Femur (tissue), 1 donor: ENCODE measurements around the gene GAGE12C.
"Not testable (repeated sequence)": the region's sequence is repeated elsewhere in the genome, so short reads cannot be mapped to it uniquely, and the experiment has no call there.

Experiments used
- DNase-seq: peaks from one replicate; pipeline ENCODE4 v3.0.0-alpha.2; 2017

GAGE12C gene, protein sequence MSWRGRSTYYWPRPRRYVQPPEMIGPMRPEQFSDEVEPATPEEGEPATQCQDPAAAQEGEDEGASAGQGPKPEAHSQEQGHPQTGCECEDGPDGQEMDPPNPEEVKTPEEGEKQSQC

GRCh38 chrX:49531877-49532276 is at the start of gene GAGE12C:
Gene GAGE12C (plus strand): TSS chrX:49532177. CDS start chrX:49533332, 1,155 bp downstream.
- not testable (repeated sequence) for DNase-seq

DNA sequence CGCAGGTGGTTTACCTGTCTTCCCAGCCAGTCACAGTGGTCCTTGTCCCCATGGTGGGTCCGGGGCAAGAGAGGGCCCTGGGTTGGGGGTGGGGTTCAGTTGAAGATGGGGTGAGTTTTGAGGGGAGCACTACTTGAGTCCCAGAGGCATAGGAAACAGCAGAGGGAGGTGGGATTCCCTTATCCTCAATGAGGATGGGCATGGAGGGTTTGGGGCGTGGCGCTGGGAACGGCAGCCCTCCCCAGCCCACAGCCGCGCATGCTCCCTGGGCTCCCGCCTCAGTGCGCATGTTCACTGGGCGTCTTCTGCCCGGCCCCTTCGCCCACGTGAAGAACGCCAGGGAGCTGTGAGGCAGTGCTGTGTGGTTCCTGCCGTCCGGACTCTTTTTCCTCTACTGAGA is 9.5 kb downstream of the GAGE12C start, which contains the start of gene GAGE12D:
TSS of gene GAGE12D (plus strand) at position 301 of the 400 bp plus-strand sequence. CDS start 1,155 bp downstream, outside the sequence.
- not testable (repeated sequence) for DNase-seq

GRCh38 chrX:49550989-49551388 is 19.0 kb downstream of the GAGE12C start, which contains the start of gene GAGE12E:
Gene GAGE12E (plus strand): TSS chrX:49551289. CDS start chrX:49552444, 1,155 bp downstream.
- DNase-seq = not testable (repeated sequence)

DNA sequence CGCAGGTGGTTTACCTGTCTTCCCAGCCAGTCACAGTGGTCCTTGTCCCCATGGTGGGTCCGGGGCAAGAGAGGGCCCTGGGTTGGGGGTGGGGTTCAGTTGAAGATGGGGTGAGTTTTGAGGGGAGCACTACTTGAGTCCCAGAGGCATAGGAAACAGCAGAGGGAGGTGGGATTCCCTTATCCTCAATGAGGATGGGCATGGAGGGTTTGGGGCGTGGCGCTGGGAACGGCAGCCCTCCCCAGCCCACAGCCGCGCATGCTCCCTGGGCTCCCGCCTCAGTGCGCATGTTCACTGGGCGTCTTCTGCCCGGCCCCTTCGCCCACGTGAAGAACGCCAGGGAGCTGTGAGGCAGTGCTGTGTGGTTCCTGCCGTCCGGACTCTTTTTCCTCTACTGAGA is 28.6 kb downstream of the GAGE12C start, which contains the start of gene GAGE12F:
TSS of gene GAGE12F (plus strand) at position 301 of the 400 bp plus-strand sequence. CDS start 1,155 bp downstream, outside the sequence.
- not testable (repeated sequence) for DNase-seq

- DNase-seq = not testable (repeated sequence)
These were observed 36.8 kb downstream of the GAGE12C start for GRCh38 chrX:49568728-49569127.

- not testable (repeated sequence) for DNase-seq
These were observed 37.2 kb downstream of the GAGE12C start for GRCh38 chrX:49569152-49569551.

GRCh38 chrX:49570100-49570499 is 38.1 kb downstream of the GAGE12C start, which contains the start of gene GAGE12G:
Gene GAGE12G (plus strand): TSS chrX:49570400. CDS start chrX:49571555, 1,155 bp downstream.
- DNase-seq = not testable (repeated sequence)

DNA sequence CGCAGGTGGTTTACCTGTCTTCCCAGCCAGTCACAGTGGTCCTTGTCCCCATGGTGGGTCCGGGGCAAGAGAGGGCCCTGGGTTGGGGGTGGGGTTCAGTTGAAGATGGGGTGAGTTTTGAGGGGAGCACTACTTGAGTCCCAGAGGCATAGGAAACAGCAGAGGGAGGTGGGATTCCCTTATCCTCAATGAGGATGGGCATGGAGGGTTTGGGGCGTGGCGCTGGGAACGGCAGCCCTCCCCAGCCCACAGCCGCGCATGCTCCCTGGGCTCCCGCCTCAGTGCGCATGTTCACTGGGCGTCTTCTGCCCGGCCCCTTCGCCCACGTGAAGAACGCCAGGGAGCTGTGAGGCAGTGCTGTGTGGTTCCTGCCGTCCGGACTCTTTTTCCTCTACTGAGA is 47.7 kb downstream of the GAGE12C start, which contains the start of gene GAGE12H:
TSS of gene GAGE12H (plus strand) at position 301 of the 400 bp plus-strand sequence. CDS start 1,155 bp downstream, outside the sequence.
- DNase-seq = not testable (repeated sequence)
